Uterus (tissue), 4 donors: ENCODE data around the gene DDAH2. TPM values are rescaled to one million over a fixed set of nuclear protein-coding genes. Genes with fewer than 3 reads are reported as not detected.

Experiments
- DNase-seq, 2 donors: peaks; one replicate each; pipeline ENCODE4 v3.0.0-alpha.2; 2019 to 2020
- H3K27ac ChIP-seq, 2 donors: fragments of 200-600 bp; sonication (generic); 1 replicate in 1 of 2; 2 replicates in 1 of 2; pipeline ENCODE4 v1.5.1; 2016 to 2018
- H3K27me3 ChIP-seq, 2 donors: fragments of 200-600 bp; sonication (generic); one replicate each; pipeline ENCODE4 v1.5.1; 2018 to 2019; ENCODE audit warnings: control low read depth in 1 of 2
- H3K36me3 ChIP-seq, 2 donors: fragments of 200-600 bp; sonication (generic); one replicate each; pipeline ENCODE4 v1.5.1; 2019; ENCODE audit warnings: control low read depth in 1 of 2
- H3K4me1 ChIP-seq, 2 donors: fragments of 200-600 bp; sonication (generic); one replicate each; pipeline ENCODE4 v1.5.1; 2018 to 2019; ENCODE audit warnings: control low read depth in 1 of 2
- H3K4me3 ChIP-seq, 2 donors: fragments of 200-600 bp; sonication (generic); 1 replicate in 1 of 2; 2 replicates in 1 of 2; pipeline ENCODE4 v1.5.1; 2018 to 2019; ENCODE audit warnings: mild to moderate bottlenecking in 1 of 2
- H3K9me3 ChIP-seq, 2 donors: fragments of 200-600 bp; sonication (generic); one replicate each; pipeline ENCODE4 v1.5.1; 2019; ENCODE audit warnings: control low read depth in 1 of 2
- POLR2A ChIP-seq, 2 donors: fragments of 450-650 bp; IDR thresholded peaks; one replicate each; pipeline ENCODE4 v1.6.1; 2016; ENCODE audit warnings: antibody characterized with exemption in 2 of 2, mild to moderate bottlenecking in 1 of 2, moderate library complexity in 1 of 2
- intact Hi-C: fragments of 100-400 bp; cut with DNase I; formaldehyde crosslinking; loops from one replicate; pipeline ENCODE4 v1.15.1; 2023; ENCODE audit warnings: low total_unique reads
- total RNA-seq, 4 donors: library from RNA; depleted of rRNA in 3 of 4; stranded (reverse); fragments of >200 nt in 3 of 4; gene quantifications; one replicate each; pipeline versions ENCODE4 v1.1.0 to v1.2.4, GENCODE V29; 2014 to 2023
- TF ChIP-seq, protein P1 (sequence below), 4 experiments: fragments of 200-600 bp in 2 of 4; fragments of 450-650 bp in 2 of 4; sonication (generic) in 2 of 4; IDR thresholded peaks; one replicate each; pipeline ENCODE4 v1.5.1; 2016 to 2019; ENCODE audit warnings: antibody characterized with exemption in 4 of 4, mild to moderate bottlenecking in 2 of 4, moderate library complexity in 1 of 4
- donor health status: DM: yes; HTN: yes; CAD: no.

Gene DDAH2
- total RNA-seq, 4 donors from 2014 or later = 97.6 to 240 (median 158) TPM

DNA sequence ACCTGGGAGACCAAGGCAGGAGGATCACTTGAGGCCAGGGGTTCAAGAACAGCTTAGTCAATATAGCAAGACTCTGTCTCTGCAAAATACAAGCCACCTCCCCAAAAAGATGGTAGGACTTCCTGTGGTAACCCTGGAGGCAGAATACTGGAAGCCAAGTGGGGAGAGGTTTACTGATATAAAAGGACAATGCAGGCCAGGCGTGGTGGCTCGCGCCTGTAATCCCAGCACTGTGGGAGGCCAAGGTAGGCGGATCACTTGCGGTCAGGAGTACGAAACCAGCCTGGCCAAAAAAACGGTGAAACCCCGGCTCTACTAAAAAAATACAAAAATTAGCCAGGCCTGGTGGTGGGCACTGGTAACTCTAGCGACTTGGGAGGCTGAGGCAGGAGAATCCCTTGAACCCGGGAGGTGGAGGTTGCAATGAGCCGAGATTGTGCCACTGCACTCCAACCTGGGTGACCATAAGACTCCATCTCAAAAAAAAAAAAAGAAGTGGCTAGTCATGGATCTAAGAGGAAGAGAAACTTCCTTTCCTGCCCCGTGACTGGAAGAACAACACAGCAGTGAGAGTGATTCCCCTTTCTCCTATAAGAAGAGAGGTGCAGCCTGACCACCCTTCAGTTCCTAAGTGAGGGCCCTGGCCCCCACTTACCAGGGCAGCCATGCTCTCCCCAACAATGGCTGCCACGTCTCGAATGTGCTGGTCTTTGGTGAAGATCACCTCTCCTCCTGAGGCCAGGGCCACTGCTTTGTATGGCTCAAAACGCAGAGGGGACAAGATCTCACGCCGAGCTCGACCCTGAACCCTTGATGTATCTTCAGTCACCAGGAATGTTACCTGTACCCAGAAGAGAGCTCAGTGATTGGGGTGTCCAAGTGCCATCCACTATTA lies 39.5 kb upstream of the DDAH2 start:
- intact Hi-C loops = no loop called here

DNA sequence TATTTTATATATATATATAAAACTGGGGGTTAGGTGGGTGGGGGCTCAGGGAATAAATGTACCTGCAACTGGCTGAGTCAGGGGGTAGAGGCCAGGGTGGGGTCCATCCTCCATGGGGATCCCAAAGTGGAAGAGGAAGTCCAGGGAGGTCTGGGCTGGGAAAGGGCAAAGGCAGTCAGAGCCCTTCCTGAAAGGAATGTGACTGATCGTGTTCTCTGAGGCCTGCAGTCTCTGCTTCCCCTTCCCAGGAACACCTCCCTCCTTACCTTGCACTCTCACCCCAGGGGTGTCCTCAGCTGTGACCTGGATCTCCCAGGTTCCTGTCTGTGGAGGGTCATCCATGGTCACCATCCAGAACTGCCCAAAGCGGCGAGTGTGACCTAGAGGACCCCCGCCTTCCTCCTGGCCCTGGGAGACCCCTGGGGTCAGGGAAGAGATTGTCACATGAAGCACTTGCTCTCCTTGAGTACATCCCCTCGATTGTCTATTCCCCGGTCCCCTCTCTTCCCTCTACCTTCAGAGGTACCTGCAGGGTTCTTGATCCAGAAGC lies 38.1 kb upstream of the DDAH2 start:
- DNase-seq = no peak
- Histone ChIP-seq H3K27ac (no peak overlapping the region), H3K4me1 (no peaks in the 10 kb centered on the region), H3K4me3 (no peak overlapping the region), H3K36me3 (no peaks in the 10 kb centered on the region), H3K27me3 (no peaks in the 10 kb centered on the region), H3K9me3 (no peaks in the 10 kb centered on the region)
- intact Hi-C loops = no loop called here
- TF ChIP-seq POLR2A (IDR thresholded peaks at IDR 0.05) = no peak
- TF ChIP-seq, protein P1, sequence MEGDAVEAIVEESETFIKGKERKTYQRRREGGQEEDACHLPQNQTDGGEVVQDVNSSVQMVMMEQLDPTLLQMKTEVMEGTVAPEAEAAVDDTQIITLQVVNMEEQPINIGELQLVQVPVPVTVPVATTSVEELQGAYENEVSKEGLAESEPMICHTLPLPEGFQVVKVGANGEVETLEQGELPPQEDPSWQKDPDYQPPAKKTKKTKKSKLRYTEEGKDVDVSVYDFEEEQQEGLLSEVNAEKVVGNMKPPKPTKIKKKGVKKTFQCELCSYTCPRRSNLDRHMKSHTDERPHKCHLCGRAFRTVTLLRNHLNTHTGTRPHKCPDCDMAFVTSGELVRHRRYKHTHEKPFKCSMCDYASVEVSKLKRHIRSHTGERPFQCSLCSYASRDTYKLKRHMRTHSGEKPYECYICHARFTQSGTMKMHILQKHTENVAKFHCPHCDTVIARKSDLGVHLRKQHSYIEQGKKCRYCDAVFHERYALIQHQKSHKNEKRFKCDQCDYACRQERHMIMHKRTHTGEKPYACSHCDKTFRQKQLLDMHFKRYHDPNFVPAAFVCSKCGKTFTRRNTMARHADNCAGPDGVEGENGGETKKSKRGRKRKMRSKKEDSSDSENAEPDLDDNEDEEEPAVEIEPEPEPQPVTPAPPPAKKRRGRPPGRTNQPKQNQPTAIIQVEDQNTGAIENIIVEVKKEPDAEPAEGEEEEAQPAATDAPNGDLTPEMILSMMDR (IDR thresholded peaks at IDR 0.05) = no peak

More for the DNA sequence above, 39.5 kb upstream of the DDAH2 start:
- DNase-seq = no peak
- no peak overlapping the region for H3K4me3 ChIP-seq
- no peaks in the 10 kb centered on the region for H3K36me3 ChIP-seq
- no peak for TF ChIP-seq POLR2A (IDR thresholded peaks at IDR 0.05)
- TF ChIP-seq, protein P1 (IDR thresholded peaks at IDR 0.05) = no peak
- H3K27me3 ChIP-seq = no peaks in the 10 kb centered on the region
- H3K4me1 ChIP-seq = no peaks in the 10 kb centered on the region
- no peaks in the 10 kb centered on the region for H3K9me3 ChIP-seq
- no peak overlapping the region for H3K27ac ChIP-seq

DNA sequence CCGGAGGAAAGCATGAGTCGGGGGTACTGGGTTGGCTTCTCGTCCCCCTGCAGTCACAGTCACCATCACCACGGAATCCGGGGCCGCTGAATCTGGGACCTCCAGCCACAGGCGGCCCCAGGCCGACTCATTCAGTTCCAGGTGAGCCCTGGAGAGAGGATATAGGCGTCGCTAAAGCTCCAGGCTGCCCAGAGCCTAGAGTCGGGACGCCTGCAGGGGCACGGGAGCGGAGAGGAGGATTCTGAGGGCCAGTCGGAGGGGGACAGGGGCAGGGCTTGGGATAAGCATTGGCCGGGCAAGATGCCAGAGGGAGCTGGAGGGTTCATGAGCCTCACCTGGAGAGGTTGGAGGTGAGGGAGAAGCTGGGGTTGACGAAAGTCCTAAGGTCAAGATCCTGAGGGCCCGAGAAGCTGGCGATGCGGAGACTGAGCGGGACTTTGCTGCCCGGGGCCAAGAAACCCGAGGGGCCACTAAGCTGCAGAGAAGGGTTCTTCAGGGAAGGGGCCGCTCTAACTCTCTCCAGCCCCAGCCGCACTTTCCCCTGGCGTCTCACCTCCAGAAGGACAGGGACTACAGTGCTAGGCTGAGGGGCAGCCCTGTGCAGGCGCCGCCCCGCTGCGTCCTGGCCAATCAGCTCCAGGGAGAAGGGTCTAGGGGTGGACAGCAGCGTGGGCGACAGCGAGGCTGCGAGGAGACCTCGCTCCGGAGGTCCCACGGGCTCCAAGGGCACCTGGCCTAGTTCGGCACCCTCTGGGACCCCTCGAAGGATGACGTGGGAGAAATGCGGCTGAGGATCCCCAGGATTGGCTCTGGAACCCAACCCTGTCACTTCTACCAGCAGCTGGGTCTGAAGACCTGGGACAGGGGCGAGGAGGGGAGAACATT lies 37.1 kb upstream of the DDAH2 start:
- Histone ChIP-seq H3K4me1 (no peaks in the 10 kb centered on the region), H3K9me3 (no peaks in the 10 kb centered on the region), H3K27ac (peak overlapping the region in 1 of 2 donors; percentile 11), H3K27me3 (no peaks in the 10 kb centered on the region), H3K4me3 (no peak overlapping the region), H3K36me3 (no peaks in the 10 kb centered on the region)
- intact Hi-C loops = no loop called here
- DNase-seq = no peak
- TF ChIP-seq, protein P1 (IDR thresholded peaks at IDR 0.05) = peak in 1 of 4 experiments; percentile 3
- no peak for TF ChIP-seq POLR2A (IDR thresholded peaks at IDR 0.05)

DNA sequence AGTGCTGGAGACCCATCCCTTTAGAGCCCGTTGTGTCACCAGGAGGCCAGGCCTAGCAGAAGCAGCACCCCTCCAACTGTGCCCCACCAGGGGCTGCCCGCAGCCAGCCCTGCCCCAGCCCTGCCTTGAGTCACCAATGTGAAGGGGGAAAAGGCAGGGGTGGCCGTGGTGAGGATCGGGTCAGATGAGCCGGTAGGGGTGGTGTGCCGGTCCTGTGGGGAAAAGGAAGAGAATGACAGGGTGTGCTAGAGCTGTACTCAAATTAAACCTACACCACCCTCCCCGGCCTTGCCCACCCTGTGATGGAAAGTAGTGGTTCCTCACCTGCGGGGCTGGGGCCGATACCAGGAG lies 36.4 kb upstream of the DDAH2 start:
- Histone ChIP-seq H3K4me3 (no peak overlapping the region), H3K27me3 (no peaks in the 10 kb centered on the region), H3K9me3 (no peaks in the 10 kb centered on the region), H3K4me1 (no peaks in the 10 kb centered on the region), H3K27ac (no peak overlapping the region), H3K36me3 (no peaks in the 10 kb centered on the region)
- intact Hi-C loops = no loop called here
- TF ChIP-seq, protein P1 (IDR thresholded peaks at IDR 0.05) = no peak
- TF ChIP-seq POLR2A (IDR thresholded peaks at IDR 0.05) = no peak
- DNase-seq = no peak
